HepG2 (cell line): Measurements from ENCODE around the gene PTPN22. TPM values are rescaled to one million over a fixed set of nuclear protein-coding genes. Genes with fewer than 3 reads are reported as not detected.

Experiments
- ATAC-seq: fragments of 200-7000 bp; cut with Tn5 transposase; 3 replicates; pipeline ENCODE4 v1.9.1; 2020; ENCODE audit warnings: mild to moderate bottlenecking, moderate library complexity
- BruUV-seq: library from RNA; stranded (reverse); fragments of 400-500 nt; replicated peaks from 2 replicates; lab custom pipeline; 2021; lab: Mats Ljungman, UMichigan
- CTCF ChIA-PET: fragments of 300-600 bp; formaldehyde crosslinking; extraction: SDS; loops from one replicate; lab custom pipeline; 2021; ENCODE audit warnings: low total read pairs, inconsistent platforms, low intra/inter-chr PET ratio; lab: Yijun Ruan, JAX
- POLR2A ChIA-PET: fragments of 350-600 bp; sonication (Branson Sonifier 250); formaldehyde crosslinking; loops from one replicate; lab custom pipeline; 2020; ENCODE audit warnings: antibody characterized with exemption, inconsistent platforms; lab: Yijun Ruan, JAX
- DNase-seq: peaks from one replicate; pipeline ENCODE4 v3.0.0-alpha.2; 2015; ENCODE audit warnings: low spot score
- FAIRE-seq: peaks from 3 replicates; lab custom pipeline; 2011; peaks lifted over from hg19 to GRCh38; lab: Jason Lieb, UNC
- H2AFZ ChIP-seq: one replicate; pipeline ENCODE4 v1.6.1; 2011; ENCODE audit warnings: low read length, inconsistent platforms
- H3K27ac ChIP-seq: fragments of 300-600 bp; 3 replicates; pipeline ENCODE4 v1.8.0; 2011; ENCODE audit warnings: mixed run types, mild to moderate bottlenecking, mixed read lengths, low read length, inconsistent platforms; ENCODE audit not compliant: insufficient read depth; ENCODE audit errors: extremely low read length
- H3K27me3 ChIP-seq, 2 experiments: fragments of 200-600 bp in 1 of 2; 2 replicates in 1 of 2; 3 replicates in 1 of 2; pipeline versions ENCODE4 v1.6.0 to v1.8.0; 2011; ENCODE audit warnings: low read length in 2 of 2, mild to moderate bottlenecking in 2 of 2, moderate library complexity in 2 of 2, inconsistent platforms in 1 of 2; ENCODE audit not compliant: insufficient read depth in 2 of 2, control insufficient read depth in 1 of 2
- H3K36me3 ChIP-seq, 2 experiments: fragments of 200-600 bp in 1 of 2; replicated peaks in 1 of 2; 2 replicates in 1 of 2; 3 replicates in 1 of 2; pipeline versions ENCODE4 v1.5.1 to v1.8.0; 2011; ENCODE audit warnings: low read length in 2 of 2, inconsistent platforms in 1 of 2; ENCODE audit not compliant: insufficient read depth in 2 of 2, control insufficient read depth in 1 of 2
- H3K4me1 ChIP-seq: 2 replicates; pipeline ENCODE4 v1.5.1; 2012; ENCODE audit warnings: low read length, inconsistent platforms; ENCODE audit not compliant: insufficient read depth
- H3K4me2 ChIP-seq: 2 replicates; pipeline ENCODE4 v1.6.0; 2011; ENCODE audit warnings: low read depth, low read length, inconsistent platforms
- H3K4me3 ChIP-seq, 3 experiments: fragments of 200-600 bp in 1 of 3; sonication (generic), shearing (Covaris generic) in 1 of 3; replicated peaks in 1 of 3; 2 replicates each; pipeline ENCODE4 v1.5.1; 2011 to 2016; ENCODE audit warnings: low read length in 3 of 3, inconsistent platforms in 2 of 3, low read depth in 2 of 3, mild to moderate bottlenecking in 2 of 3, control low read depth in 1 of 3, mixed read lengths in 1 of 3; ENCODE audit not compliant: insufficient read depth in 1 of 3
- H3K79me2 ChIP-seq: one replicate; pipeline ENCODE4 v1.6.1; 2011; ENCODE audit warnings: low read length, inconsistent platforms; ENCODE audit not compliant: insufficient read depth
- H3K9ac ChIP-seq: 2 replicates; pipeline ENCODE4 v1.6.0; 2011; ENCODE audit warnings: mild to moderate bottlenecking, low read depth, low read length, inconsistent platforms; ENCODE audit not compliant: insufficient read depth
- H3K9me3 ChIP-seq: 2 replicates; pipeline ENCODE4 v1.5.1; 2012; ENCODE audit warnings: mild to moderate bottlenecking, low read length
- H4K20me1 ChIP-seq: 2 replicates; pipeline ENCODE4 v1.6.0; 2011; ENCODE audit warnings: inconsistent platforms, mild to moderate bottlenecking, low read length, moderate library complexity; ENCODE audit not compliant: insufficient read depth
- AKAP8 ChIP-seq: sonication (generic); formaldehyde crosslinking; IDR thresholded peaks from 2 replicates; pipeline ENCODE4 v1.5.1; 2020; ENCODE audit warnings: mild to moderate bottlenecking, missing genetic modification reagents
- ASH2L ChIP-seq: fragments of 300-600, 200-600 bp; sonication (generic); IDR thresholded peaks from 2 replicates; pipeline ENCODE4 v1.7.0; 2017; ENCODE audit warnings: low read depth, mild to moderate bottlenecking, moderate library complexity, mixed read lengths, low read length; ENCODE audit not compliant: insufficient read length
- FOXA3 ChIP-seq: IDR thresholded peaks from 2 replicates; pipeline ENCODE4 v1.6.1; 2016; ENCODE audit warnings: missing genetic modification reagents, missing compliant biosample characterization
- GATAD2A ChIP-seq: IDR thresholded peaks from 2 replicates; pipeline ENCODE4 v1.6.1; 2016
- GTF3A ChIP-seq: sonication (generic); formaldehyde crosslinking; conservative IDR thresholded peaks from 2 replicates; pipeline ENCODE4 v1.4.0; 2020; ENCODE audit warnings: mild to moderate bottlenecking, missing genetic modification reagents
- HDAC1 ChIP-seq: sonication (generic); formaldehyde crosslinking; IDR thresholded peaks from 2 replicates; pipeline ENCODE4 v1.5.1; 2020; ENCODE audit warnings: mild to moderate bottlenecking, missing genetic modification reagents
- KMT2A ChIP-seq: sonication (generic); formaldehyde crosslinking; IDR thresholded peaks from 2 replicates; pipeline ENCODE4 v1.4.0; 2020; ENCODE audit warnings: missing genetic modification reagents
- NONO ChIP-seq, 2 experiments: fragments of 450-650 bp in 1 of 2; sonication (generic) in 1 of 2; formaldehyde crosslinking in 1 of 2; IDR thresholded peaks in 1 of 2; conservative IDR thresholded peaks in 1 of 2; 2 replicates each; pipeline versions ENCODE4 v1.6.1 to v1.8.0; 2017 to 2022; ENCODE audit warnings: mild to moderate bottlenecking in 1 of 2, missing genetic modification reagents in 1 of 2, moderate library complexity in 1 of 2
- PHF8 ChIP-seq: sonication (generic); formaldehyde crosslinking; IDR thresholded peaks from 2 replicates; pipeline ENCODE4 v1.5.0; 2020; ENCODE audit warnings: missing genetic modification reagents
- TAF1 ChIP-seq: sonication (generic); formaldehyde crosslinking; IDR thresholded peaks from 2 replicates; pipeline ENCODE4 v1.4.0; 2020; ENCODE audit warnings: missing genetic modification reagents
- ZNF205 ChIP-seq: IDR thresholded peaks from 2 replicates; pipeline ENCODE4 v1.6.1; 2018; ENCODE audit warnings: missing biosample characterization, missing genetic modification reagents
- ZNF24 ChIP-seq: fragments of 450-650 bp; IDR thresholded peaks from 2 replicates; pipeline ENCODE4 v1.6.1; 2017; ENCODE audit warnings: antibody characterized with exemption, mild to moderate bottlenecking
- WGBS: methylation state at CpG from one replicate; pipeline ENCODE4 v1.1.6; 2017; ENCODE audit warnings: low lambda C conversion rate; 5-methylcytosine and 5-hydroxymethylcytosine counted together
- in situ Hi-C: cut with HindIII; loops from 2 replicates; pipeline ENCODE4 v1.10.0; 2017; ENCODE audit warnings: low pct_unique_long_range_greater_than_20kb; ENCODE audit not compliant: extremely low pct_ligation_motif_present
- intact Hi-C: fragments of 100-400 bp; cut with micrococcal nuclease; formaldehyde crosslinking; loops from one replicate; pipeline ENCODE4 v1.10.0; 2022; ENCODE audit not compliant: unreplicated experiment
- polyA plus RNA-seq, 8 experiments: library from polyadenylated mRNA; depleted of rRNA in 3 of 8; stranded (reverse) in 7 of 8; unstranded in 1 of 8; fragments of >200 nt; fragmentation: Illumina TruSeq in 4 of 8; extraction: Trizol in 4 of 8; gene quantifications; 2 replicates each; pipeline versions ENCODE4 v1.2.1 to v1.2.3, GENCODE V29; 2011 to 2016; ENCODE audit warnings: low read depth in 4 of 8, missing spikeins in 1 of 8, mixed read lengths in 1 of 8; ENCODE audit not compliant: insufficient read depth in 1 of 8
- total RNA-seq, 5 experiments: library from RNA; depleted of rRNA; stranded (reverse); fragments of >200 nt; fragmentation: Illumina TruSeq; extraction: Trizol; gene quantifications; 2 replicates each; pipeline ENCODE4 v1.2.3, GENCODE V29; 2016; ENCODE audit warnings: low read depth in 1 of 5
- TF ChIP-seq, protein P1 (sequence below): sonication (generic); formaldehyde crosslinking; IDR thresholded peaks from 2 replicates; pipeline ENCODE4 v1.4.0; 2020; ENCODE audit warnings: missing genetic modification reagents

PTPN22 gene
- total and polyA plus RNA-seq, 2 of the 13 experiments (the other 11 are each of a cell fraction or from before 2014, with no cell fraction given) = not detected

DNA sequence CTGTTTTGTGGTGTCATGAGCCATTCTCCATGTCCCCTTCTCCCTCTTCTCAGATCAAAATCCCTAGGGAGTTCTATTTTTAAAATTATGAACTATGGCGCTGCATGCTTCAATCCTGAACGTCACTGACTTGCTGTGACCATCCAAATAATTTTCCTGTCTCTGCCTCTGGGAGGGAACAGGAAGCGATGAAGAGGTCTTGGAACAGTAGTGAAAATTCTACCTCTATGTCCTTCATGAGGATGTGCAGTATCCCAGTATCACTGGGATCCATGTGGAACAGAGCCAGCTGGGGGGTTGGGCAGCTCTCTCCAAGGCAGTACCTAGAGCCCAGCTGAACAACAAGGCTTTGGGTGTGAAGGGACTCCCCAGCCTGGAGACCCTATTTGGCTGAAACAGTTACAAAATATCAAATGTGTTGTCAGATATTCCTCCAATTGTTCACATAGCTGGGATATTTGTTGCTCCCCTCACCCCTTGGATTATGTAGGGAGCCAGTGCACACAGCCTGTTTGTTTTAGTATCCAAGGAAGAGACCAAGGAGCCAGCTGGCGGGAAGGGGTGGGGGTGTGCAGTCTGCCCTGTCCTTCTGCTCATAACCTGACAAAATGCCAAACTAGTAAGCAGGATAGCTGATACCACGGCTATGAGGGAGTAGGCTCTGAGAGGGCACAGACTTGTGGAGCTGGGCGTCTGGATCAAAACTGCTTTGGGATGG lies 41.2 kb upstream of the PTPN22 start:
- Histone ChIP-seq H3K9me3 (no peaks in the 10 kb centered on the region), H2AFZ (no peak overlapping the region), H3K27me3 (no peaks in the 10 kb centered on the region), H3K9ac (no peak overlapping the region), H3K36me3 (peaks cover 7 to 35% of the 10 kb centered on the region in 2 experiments; a peak in 4 of 5 replicates), H3K27ac (no peak overlapping the region), H3K4me2 (no peak overlapping the region), H3K4me3 (no peak overlapping the region)
- ATAC-seq (no peak), FAIRE-seq (no peak)
- in situ Hi-C loops = no loop called here
- ChIA-PET CTCF (no interaction called here), POLR2A (interaction anchor here (2.7 kb wide), 1 partner anchor 16 kb away, joined by 11 read pairs; the partner anchor contains the start of gene HIPK1)
- no TSS peak for BruUV-seq
- WGBS = 89% methylated on average over 6 of the region's 6 CpGs
- intact Hi-C loops = no loop called here
- no peak for TF ChIP-seq AKAP8
- TF ChIP-seq, protein P1, sequence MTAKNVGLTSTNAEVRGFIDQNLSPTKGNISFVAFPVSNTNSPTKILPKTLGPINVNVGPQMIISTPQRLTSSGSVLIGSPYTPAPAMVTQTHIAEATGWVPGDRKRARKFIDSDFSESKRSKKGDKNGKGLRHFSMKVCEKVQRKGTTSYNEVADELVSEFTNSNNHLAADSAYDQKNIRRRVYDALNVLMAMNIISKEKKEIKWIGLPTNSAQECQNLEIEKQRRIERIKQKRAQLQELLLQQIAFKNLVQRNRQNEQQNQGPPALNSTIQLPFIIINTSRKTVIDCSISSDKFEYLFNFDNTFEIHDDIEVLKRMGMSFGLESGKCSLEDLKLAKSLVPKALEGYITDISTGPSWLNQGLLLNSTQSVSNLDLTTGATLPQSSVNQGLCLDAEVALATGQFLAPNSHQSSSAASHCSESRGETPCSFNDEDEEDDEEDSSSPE (CRISPR knock-in tag) = no peak
- no peak for TF ChIP-seq FOXA3 (CRISPR knock-in tag)
- TF ChIP-seq KMT2A (CRISPR knock-in tag) = no peak
- TF ChIP-seq GATAD2A (CRISPR knock-in tag) = no peak
- TF ChIP-seq, all 625 proteins: peak for 0
- DNase-seq = no peak
- Histone ChIP-seq H3K79me2 (no peaks in the 10 kb centered on the region), H4K20me1 (no peaks in the 10 kb centered on the region), H3K4me1 (no peaks in the 10 kb centered on the region)

DNA sequence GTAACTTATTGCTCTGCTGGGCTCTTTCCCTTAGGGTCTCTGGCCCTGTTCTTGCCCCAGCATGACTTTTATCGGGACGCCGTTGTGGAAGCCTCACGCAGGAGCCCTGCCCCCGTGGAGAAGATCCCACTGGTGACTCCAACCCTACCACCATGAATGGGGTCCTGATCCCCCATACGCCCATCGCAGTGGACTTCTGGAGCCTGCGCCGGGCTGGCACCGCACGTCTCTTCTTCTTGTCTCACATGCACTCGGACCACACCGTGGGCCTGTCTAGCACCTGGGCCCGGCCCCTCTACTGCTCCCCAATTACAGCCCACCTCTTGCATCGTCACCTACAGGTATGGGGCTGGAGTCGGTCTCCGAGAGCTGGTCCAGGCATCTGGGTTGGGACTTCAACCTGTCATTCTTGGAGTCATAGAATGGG lies 33.9 kb upstream of the PTPN22 start:
- ATAC-seq (peak; percentile 37), DNase-seq (peak; percentile 15), FAIRE-seq (no peak)
- Histone ChIP-seq H3K79me2 (peaks cover 16% of the 10 kb centered on the region), H2AFZ (peak overlapping the region; percentile 62), H3K27me3 (no peaks in the 10 kb centered on the region; a peak in 1 of 5 replicates), H3K4me2 (peak overlapping the region; percentile 90), H3K27ac (peak overlapping the region; percentile 78), H3K9me3 (no peaks in the 10 kb centered on the region), H3K4me3 (peak overlapping the region; percentile 81 to 90 (median 88)), H4K20me1 (no peaks in the 10 kb centered on the region), H3K36me3 (peaks cover 0 to 23% of the 10 kb centered on the region in 2 experiments; a peak in 3 of 5 replicates), H3K4me1 (peaks cover 24% of the 10 kb centered on the region; the same call in 1 of the 2 replicates), H3K9ac (peak overlapping the region; percentile 89)
- in situ Hi-C loops (no loop called here), intact Hi-C loops (loop anchor here (1.0 kb wide), 3 partner anchors 24 to 93 kb away; partner anchors contain the start of genes HIPK1 and RSBN1)
- WGBS = 3% methylated on average over 10 of the region's 17 CpGs
- CTCF ChIA-PET = interaction anchor here (0.9 to 2.0 kb wide), 2 partner anchors 24 to 70 kb away, joined by 3 to 6 read pairs; partner anchors contain the start of gene HIPK1
- BruUV-seq = TSS peak; percentile 65
- POLR2A ChIA-PET = interaction anchor here (0.6 to 3.5 kb wide), 4 partner anchors 24 to 93 kb away, joined by 3 to 102 read pairs (median 6); partner anchors contain the start of genes HIPK1 and RSBN1
- TF ChIP-seq ZNF205 (no peak), NONO (IDR thresholded peaks at IDR 0.05) (no peak), NONO (CRISPR knock-in tag; conservative IDR thresholded peaks at IDR 0.05) (peak; percentile 33; the same call in 1 of the 2 replicates), TAF1 (CRISPR knock-in tag) (peak; percentile 10; the same call in 1 of the 2 replicates), ZNF24 (no peak), HDAC1 (CRISPR knock-in tag) (0 out of 2 replicates have a peak, but pooled peaks have one; percentile 2), PHF8 (peak; percentile 46), ASH2L (peak; percentile 3), GTF3A (CRISPR knock-in tag) (0 out of 2 replicates have a peak, but pooled peaks have one; percentile 28)
